ENCODE data around the gene LSAMP. TPM values are rescaled to one million over a fixed set of nuclear protein-coding genes. Genes with fewer than 3 reads are reported as not detected.

LSAMP gene
- total and polyA plus RNA-seq, 2 donors (not counting 3 experiments of a cell fraction or from before 2014, with no cell fraction given) = not detected

DNA sequence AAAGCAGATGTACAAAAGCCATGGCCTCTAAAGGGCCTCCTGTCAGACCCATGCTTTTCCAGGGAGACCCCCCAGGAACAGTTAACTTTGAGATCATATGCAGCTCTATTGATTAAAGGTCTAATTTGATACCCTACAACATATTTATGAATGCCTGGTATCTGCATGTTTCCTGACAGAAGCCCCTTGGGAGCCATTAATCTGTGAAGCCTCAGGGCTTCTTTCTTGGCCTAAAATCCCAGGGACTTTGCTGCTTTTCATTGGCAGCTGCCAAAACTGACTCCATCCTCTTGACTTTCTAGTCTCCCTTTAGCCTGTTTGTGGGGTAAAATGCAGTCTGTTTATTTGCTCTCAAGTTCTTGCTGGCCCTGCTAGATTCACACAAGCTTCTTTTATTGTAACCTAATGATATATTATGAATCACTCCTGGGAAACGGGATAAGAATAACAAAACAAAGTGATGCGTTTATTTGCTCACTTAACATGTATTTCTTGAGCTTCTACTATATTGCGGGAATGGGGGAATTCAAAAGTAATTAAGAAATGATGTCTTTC is 257.0 kb downstream of the LSAMP start:
- no peak overlapping the region for H2AFZ ChIP-seq (ENCODE audit: low read depth, low read length)
- H3K27me3 ChIP-seq (ENCODE audit: control insufficient read depth in 2 of 2, insufficient read depth in 2 of 2, low read length in 2 of 2) = no peaks in the 10 kb centered on the region
- H3K4me3 ChIP-seq (replicated peaks in 1 of 3; ENCODE audit: insufficient read depth in 1 of 3, low read depth in 1 of 3, low read length in 3 of 3) = no peak overlapping the region
- H3K4me1 ChIP-seq (ENCODE audit: control insufficient read depth, extremely low read depth, insufficient read depth, low read length) = no peaks in the 10 kb centered on the region
- ChIA-PET CTCF (no interaction called here), POLR2A (no interaction called here)
- H3K4me2 ChIP-seq (ENCODE audit: insufficient read depth, low read length) = no peak overlapping the region
- no peaks in the 10 kb centered on the region for H3K9me3 ChIP-seq (replicated peaks; ENCODE audit: control insufficient read depth, insufficient read depth, low read length)
- no peaks in the 10 kb centered on the region for H3K9me1 ChIP-seq (replicated peaks; ENCODE audit: control insufficient read depth, extremely low read depth, insufficient read depth, low read length)
- no TSS peak for BruUV-seq (replicated peaks)
- no peaks in the 10 kb centered on the region for H4K20me1 ChIP-seq (replicated peaks; ENCODE audit: control insufficient read depth, extremely low read depth, insufficient read depth, low read length)
- no peak overlapping the region for H3K9ac ChIP-seq (replicated peaks; ENCODE audit: extremely low read depth, insufficient read depth, low read length)
- H3K27ac ChIP-seq (ENCODE audit: insufficient read depth, low read depth, low read length) = no peak overlapping the region
- intact Hi-C loops (cut with micrococcal nuclease) = no loop called here
- FAIRE-seq (no peak), DNase-seq (ENCODE audit: low read depth, low spot score) (no peak)
- H3K36me3 ChIP-seq (ENCODE audit: control insufficient read depth in 2 of 2, extremely low read depth in 1 of 2, insufficient read depth in 2 of 2, low read length in 2 of 2) = no peaks in the 10 kb centered on the region
- dilution Hi-C loops (cut with MboI; ENCODE audit: extremely low pct_ligation_motif_present, low sequenced_read_pairs) = no loop called here
- no peak for TF ChIP-seq MYC (IDR thresholded peaks at IDR 0.05; ENCODE audit: low read depth, low read length)
- no peak for TF ChIP-seq GATA2 (IDR thresholded peaks at IDR 0.05; ENCODE audit: insufficient read depth, insufficient read length, low read depth, low read length)
- TF ChIP-seq, protein P1, sequence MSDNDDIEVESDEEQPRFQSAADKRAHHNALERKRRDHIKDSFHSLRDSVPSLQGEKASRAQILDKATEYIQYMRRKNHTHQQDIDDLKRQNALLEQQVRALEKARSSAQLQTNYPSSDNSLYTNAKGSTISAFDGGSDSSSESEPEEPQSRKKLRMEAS (IDR thresholded peaks at IDR 0.05; ENCODE audit: insufficient read depth, insufficient read length) = no peak
- no peak for TF ChIP-seq POLR2AphosphoS5 (IDR thresholded peaks at IDR 0.05; ENCODE audit: insufficient read depth, low read depth, low read length)
- no peak for TF ChIP-seq JUN (IDR thresholded peaks at IDR 0.05; ENCODE audit: borderline replicate concordance, insufficient read depth, insufficient read length, low read depth)
- no peak for TF ChIP-seq FOS (IDR thresholded peaks at IDR 0.05; ENCODE audit: borderline replicate concordance, insufficient read depth, low read length)
- TF ChIP-seq EZH2 (IDR thresholded peaks at IDR 0.05; ENCODE audit: borderline replicate concordance, low read depth, low read length, severe bottlenecking) = no peak
- TF ChIP-seq, protein P2, sequence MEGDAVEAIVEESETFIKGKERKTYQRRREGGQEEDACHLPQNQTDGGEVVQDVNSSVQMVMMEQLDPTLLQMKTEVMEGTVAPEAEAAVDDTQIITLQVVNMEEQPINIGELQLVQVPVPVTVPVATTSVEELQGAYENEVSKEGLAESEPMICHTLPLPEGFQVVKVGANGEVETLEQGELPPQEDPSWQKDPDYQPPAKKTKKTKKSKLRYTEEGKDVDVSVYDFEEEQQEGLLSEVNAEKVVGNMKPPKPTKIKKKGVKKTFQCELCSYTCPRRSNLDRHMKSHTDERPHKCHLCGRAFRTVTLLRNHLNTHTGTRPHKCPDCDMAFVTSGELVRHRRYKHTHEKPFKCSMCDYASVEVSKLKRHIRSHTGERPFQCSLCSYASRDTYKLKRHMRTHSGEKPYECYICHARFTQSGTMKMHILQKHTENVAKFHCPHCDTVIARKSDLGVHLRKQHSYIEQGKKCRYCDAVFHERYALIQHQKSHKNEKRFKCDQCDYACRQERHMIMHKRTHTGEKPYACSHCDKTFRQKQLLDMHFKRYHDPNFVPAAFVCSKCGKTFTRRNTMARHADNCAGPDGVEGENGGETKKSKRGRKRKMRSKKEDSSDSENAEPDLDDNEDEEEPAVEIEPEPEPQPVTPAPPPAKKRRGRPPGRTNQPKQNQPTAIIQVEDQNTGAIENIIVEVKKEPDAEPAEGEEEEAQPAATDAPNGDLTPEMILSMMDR (IDR thresholded peaks at IDR 0.05; ENCODE audit: extremely low read depth in 1 of 2, insufficient read depth in 1 of 2, low read depth in 1 of 2, low read length in 2 of 2) = no peak
- no peak for TF ChIP-seq POLR2A (IDR thresholded peaks at IDR 0.05; ENCODE audit: low read depth, low read length)
- no peaks in the 10 kb centered on the region for H3K79me2 ChIP-seq (ENCODE audit: control insufficient read depth, insufficient read depth, low read length)
